Measurements from ENCODE around the gene LRFN3.
"Not testable (repeated sequence)": the region's sequence is repeated elsewhere in the genome, so short reads cannot be mapped to it uniquely, and the experiment has no call there.

The LRFN3 gene

GRCh38 chr19:35908010-35908441 lies 28.1 kb upstream of the LRFN3 start, which contains the start of gene TYROBP:
TSS of gene TYROBP (minus strand) at chr19:35908295. CDS start at chr19:35908228, 67 bp downstream.
- no peak for DNase-seq

DNA sequence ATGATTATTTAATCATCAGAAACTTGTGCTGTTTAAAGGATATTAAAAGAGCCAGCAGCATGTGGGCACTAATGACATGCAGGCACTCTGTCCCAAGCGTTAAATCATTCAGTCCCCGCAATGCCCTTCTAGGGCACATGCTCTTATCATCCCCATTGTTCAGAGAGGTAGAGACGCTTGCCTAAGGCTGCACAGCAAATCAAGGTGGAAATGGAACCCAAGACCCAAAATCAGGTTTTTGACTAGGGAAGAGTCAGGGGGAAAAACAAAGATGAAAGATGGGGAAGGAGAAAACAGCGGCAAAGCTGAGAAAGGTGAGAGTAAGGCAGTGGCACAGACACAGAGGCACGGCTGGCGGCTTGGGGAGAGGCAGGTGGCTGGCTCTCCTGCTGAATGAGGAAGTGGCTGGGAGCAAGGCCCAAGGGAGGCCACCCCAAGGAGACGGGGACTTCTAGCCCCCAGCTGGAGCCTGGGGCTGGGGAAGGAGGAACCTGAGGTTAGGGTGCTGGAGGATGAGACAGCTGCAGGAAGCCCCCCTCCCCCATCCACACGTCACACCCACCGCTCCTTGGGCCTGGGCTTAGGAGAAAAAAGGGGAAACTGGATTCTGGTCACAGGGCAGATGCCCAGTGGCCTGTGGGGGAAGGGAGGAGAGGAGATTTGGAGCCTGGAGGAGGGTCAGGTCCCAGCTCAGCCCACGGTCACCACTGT lies 27.0 kb upstream of the LRFN3 start:
- DNase-seq: no peak

GRCh38 chr19:35909684-35910035 lies 26.5 kb upstream of the LRFN3 start:
- DNase-seq: no peak

- not testable (repeated sequence) for DNase-seq
These were observed 25.8 kb upstream of the LRFN3 start for GRCh38 chr19:35910355-35910754.

DNA sequence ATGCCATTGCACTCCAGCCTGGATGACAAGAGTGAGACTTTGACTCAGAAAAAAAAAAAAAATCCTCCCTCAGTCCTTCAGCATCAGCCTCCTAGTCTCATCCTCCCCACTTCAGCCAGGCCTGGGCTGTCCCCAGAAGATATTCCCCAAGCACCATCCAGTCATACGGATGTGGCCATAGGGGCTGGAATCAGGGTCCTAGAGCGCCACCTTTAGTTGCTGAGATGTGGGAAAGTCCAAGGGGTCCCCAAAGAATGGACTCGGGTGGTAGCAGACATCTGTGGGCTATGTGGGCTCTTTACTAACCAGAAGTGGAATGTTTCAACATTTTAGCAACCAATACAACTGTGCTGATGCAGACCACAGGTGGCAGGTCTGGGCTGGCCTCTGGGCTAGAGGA lies 25.0 kb upstream of the LRFN3 start:
- no peak for DNase-seq

- no peak for DNase-seq
These were observed 24.4 kb upstream of the LRFN3 start for GRCh38 chr19:35911790-35912189.

DNA sequence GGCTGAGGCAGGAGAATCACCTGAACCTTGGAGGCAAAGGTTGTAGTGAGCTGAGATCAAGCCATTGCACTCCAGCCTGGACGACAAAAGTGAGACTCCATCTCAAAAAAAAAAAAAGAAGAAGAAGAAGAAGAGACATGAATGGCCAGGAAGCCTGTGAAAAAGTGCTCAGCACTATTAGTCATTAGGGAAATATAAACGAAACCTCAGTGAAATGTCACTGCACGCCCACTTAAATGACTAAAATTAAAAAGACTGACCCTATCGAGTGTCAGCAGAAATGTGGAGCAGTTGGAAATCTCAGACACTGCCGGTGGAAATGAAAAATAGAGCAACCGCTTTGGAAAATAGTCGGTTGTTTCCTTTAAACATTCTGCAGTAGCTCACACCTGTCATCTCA lies 22.6 kb upstream of the LRFN3 start:
- DNase-seq: no peak

DNA sequence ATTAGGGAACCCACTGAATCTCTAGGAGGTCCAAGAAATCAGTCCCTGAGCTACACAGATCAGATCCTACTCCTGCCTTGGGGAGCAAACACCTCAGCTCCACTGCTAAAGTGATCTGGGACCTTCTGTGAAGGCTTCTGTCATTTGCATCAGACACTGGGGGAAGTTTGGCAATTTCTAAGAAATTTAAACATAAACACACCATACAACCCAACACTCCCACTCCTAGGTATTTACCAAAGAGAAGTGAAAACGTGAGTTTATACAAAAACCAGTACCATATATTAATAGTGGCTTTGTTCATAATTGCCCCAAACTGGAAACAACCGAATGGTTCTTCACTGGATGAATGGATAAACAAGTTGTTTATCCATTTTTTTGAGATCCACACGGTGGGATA lies 20.7 kb upstream of the LRFN3 start:
- DNase-seq: no peak

DNA sequence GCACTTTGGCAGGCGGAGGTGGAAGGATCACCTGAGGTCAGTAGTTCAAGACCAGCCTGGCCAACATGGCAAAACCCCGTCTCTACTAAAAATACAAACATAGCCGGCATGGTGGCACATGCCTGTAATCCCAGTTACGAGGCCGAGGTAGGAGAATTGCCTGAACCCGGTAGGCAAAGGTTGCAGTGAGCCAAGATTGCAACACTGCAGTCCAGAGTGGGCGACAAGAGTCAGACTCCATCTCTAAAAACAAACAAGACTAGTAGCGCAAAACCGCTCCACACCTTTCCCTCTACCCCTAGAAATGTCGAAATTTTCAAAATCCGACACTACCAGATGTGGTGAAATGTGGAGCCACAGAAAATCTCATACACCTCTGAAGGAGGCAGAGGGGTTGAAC lies 16.9 kb upstream of the LRFN3 start:
- DNase-seq: no peak

- no peak for DNase-seq
These were observed 15.2 kb upstream of the LRFN3 start for GRCh38 chr19:35921012-35921411.

DNA sequence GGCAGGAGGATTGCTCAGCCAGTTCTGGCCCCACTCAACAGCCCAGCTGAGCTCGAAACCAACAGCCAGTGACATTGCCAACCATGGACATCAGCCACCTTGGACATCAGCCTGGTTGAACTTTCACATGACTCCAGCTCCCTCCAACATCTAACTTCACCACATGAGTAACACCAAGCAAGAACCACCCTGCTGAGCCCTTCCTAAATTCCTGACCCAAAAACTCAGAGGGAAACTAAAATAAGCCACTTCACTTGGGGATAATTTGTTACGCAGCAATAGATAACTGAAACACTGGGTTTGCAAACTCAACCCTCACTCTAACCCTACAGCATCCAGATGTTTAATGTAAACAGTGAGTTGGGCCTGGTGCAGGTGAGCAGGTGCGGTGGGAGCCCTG lies 10.7 kb upstream of the LRFN3 start:
- DNase-seq: no peak

GRCh38 chr19:35928507-35928906 lies 7.7 kb upstream of the LRFN3 start:
- DNase-seq: no peak

DNA sequence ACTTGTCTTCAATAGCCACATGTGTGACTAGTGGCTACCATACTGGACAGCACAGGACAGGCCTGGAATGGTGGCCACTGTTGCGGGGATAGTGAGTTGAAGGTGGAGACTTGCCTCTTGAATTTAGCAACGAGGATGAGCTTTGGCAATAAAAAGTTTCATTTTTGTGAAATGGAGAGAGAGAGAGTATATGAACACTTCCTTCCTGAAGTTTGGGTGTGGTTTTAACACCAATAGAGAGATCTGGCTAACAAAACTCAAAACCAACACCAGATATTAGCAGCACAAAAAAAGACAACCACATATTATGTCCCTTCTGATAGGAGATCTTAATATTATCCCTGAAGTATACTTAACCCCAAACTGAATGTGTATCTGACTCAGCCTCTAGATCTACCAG lies 6.3 kb upstream of the LRFN3 start:
- no peak for DNase-seq

DNA sequence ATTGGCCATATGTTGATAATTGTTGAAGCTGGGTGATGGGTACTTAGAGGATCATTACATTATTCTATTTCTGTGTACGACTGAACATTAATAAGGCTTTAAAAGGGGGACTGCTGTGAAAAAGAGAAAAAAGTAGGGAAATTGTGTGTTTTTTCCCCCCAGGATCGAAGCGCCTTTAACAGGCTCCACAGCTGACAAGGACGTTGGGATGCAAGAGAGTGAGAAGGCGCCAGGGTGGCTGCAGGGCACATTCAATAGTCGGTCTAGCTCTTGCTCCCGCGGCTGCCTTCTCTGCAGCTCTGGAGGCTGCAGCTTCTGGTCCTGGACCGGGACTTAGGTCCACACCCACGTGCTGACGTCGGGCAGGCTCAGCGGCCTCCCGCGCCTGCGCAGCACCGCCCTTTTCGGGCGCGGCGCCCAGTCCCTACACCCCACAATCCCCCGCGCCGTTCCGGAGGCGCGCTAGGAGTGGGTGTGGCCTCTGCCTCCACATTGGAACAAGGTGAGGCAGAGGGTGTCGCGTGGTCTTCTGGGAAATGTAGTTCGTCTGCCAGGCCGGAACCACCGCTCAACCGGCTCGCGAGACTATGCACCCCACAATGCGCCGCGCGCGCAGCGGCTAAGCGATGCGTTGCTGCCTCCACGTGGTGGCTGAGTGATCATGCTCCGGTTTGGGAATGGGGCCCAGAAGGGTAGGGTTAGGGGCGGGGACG lies 4.9 kb upstream of the LRFN3 start:
- peak; percentile 99 for DNase-seq

DNA sequence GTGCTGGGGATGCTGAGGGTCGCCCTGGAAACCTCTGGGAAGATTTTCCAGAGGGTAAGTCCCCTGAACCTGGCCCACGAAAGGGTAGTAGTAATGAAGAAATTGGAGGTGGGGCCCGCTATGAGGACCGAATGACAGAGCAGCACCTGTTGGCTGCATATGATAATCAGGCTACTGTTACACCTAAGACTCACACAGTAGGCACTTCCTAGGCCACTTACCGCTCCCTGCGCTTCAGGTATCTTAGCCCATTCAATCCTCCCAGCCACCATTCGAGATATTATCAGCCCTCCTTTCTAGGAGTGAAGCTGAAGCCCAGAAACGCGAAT lies 4.3 kb upstream of the LRFN3 start:
- no peak for DNase-seq

GRCh38 chr19:35932291-35932936 lies 3.8 kb upstream of the LRFN3 start:
- DNase-seq: no peak

GRCh38 chr19:35936738-35937268 lies 629 bp downstream of the LRFN3 start:
- DNase-seq: no peak

GRCh38 chr19:35937345-35938281 lies 1.4 kb downstream of the LRFN3 start:
- no peak for DNase-seq

- no peak for DNase-seq
These were observed 2.4 kb downstream of the LRFN3 start for GRCh38 chr19:35938282-35939224.

- no peak for DNase-seq
These were observed 3.3 kb downstream of the LRFN3 start for GRCh38 chr19:35939307-35940077.
